ENCODE results near the gene CASKIN2.
"Not testable (repeated sequence)": the region's sequence is repeated elsewhere in the genome, so short reads cannot be mapped to it uniquely, and the experiment has no call there.

Gene CASKIN2

DNA sequence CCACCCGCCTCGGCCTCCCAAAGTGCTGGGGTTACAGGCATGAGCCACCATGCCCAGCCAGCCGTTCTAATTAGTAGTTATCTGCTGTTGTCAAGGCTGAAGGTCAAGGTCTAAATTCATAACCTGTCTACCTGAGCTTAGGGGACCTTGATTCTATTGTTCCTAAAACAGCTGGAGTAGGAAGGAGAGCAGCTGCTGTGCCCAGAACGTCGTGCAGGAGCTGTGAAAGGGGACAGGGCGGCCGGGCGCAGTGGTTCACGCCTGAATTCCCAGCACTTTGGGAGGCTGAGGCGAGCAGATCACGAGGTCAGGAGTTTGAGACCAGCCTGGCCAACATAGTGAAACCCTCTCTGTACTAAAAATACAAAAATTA is 37.9 kb downstream of the CASKIN2 start:
- not testable (repeated sequence) for H3K4me3 ChIP-seq (ENCODE audit: low read length); H3K4me1 ChIP-seq (ENCODE audit: control insufficient read depth, insufficient read depth, low read length); H3K27me3 ChIP-seq (ENCODE audit: control insufficient read depth, insufficient read depth, low read length); H3K9me3 ChIP-seq (ENCODE audit: control insufficient read depth, insufficient read depth, low read length); H3K36me3 ChIP-seq (ENCODE audit: control insufficient read depth, insufficient read depth, low read length); DNase-seq (ENCODE audit: low read depth, low spot score); H3K27ac ChIP-seq (ENCODE audit: low read length)
- no CpG with 5 or more reads among the region's 11 CpGs for WGBS (ENCODE audit: insufficient coverage, insufficient read length)

GRCh38 chr17:75476752-75477489 is 38.4 kb downstream of the CASKIN2 start:
- no CpG with 5 or more reads among the region's 11 CpGs for WGBS (ENCODE audit: insufficient coverage, insufficient read length)
- Histone ChIP-seq H3K27me3 (ENCODE audit: control insufficient read depth, insufficient read depth, low read length) (no peaks in the 10 kb centered on the region), H3K27ac (ENCODE audit: low read length) (no peak overlapping the region)

GRCh38 chr17:75476271-75476671 is 39.1 kb downstream of the CASKIN2 start:
- DNase-seq (ENCODE audit: low read depth, low spot score): no peak
- H3K36me3 ChIP-seq (ENCODE audit: control insufficient read depth, insufficient read depth, low read length): no peaks in the 10 kb centered on the region

More at GRCh38 chr17:75476752-75477489, 38.4 kb downstream of the CASKIN2 start:
- H3K4me3 ChIP-seq (ENCODE audit: low read length): no peak overlapping the region
- DNase-seq (ENCODE audit: low read depth, low spot score): no peak
- H3K4me1 ChIP-seq (ENCODE audit: control insufficient read depth, insufficient read depth, low read length): peaks cover 1% of the 10 kb centered on the region; the same call in 1 of the 2 replicates
- H3K9me3 ChIP-seq (ENCODE audit: control insufficient read depth, insufficient read depth, low read length): no peaks in the 10 kb centered on the region
- H3K36me3 ChIP-seq (ENCODE audit: control insufficient read depth, insufficient read depth, low read length): no peaks in the 10 kb centered on the region

DNA sequence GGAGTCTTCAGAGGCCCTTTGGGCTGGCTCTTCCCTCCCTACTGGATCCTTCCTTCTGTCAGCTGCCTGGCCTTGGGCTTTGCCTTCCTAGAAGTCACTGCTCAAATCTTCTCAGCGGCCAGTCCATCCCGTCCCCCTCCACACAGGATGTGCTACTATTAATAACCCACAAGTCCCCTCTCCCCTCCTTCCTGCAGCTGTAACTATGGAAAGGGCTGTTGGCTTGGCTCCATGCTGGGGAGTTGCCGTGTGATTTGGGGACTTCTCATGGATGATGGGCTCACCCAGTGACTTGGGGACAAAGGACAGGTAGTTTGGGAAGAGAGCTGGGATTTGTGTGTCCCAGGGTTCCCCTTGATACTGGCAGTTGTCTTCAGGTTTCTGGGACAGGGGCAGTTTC is 39.5 kb downstream of the CASKIN2 start:
- Histone ChIP-seq H3K9me3 (ENCODE audit: control insufficient read depth, insufficient read depth, low read length) (no peaks in the 10 kb centered on the region), H3K27me3 (ENCODE audit: control insufficient read depth, insufficient read depth, low read length) (no peaks in the 10 kb centered on the region), H3K4me3 (ENCODE audit: low read length) (no peak overlapping the region), H3K4me1 (ENCODE audit: control insufficient read depth, insufficient read depth, low read length) (peaks cover 1% of the 10 kb centered on the region; the same call in 1 of the 2 replicates), H3K36me3 (ENCODE audit: control insufficient read depth, insufficient read depth, low read length) (no peaks in the 10 kb centered on the region), H3K27ac (ENCODE audit: low read length) (no peak overlapping the region)
- WGBS (ENCODE audit: insufficient coverage, insufficient read length): no CpG with 5 or more reads among the region's 3 CpGs
- DNase-seq (ENCODE audit: low read depth, low spot score): no peak

More at GRCh38 chr17:75476271-75476671, 39.1 kb downstream of the CASKIN2 start:
- WGBS (ENCODE audit: insufficient coverage, insufficient read length): no CpG with 5 or more reads among the region's 8 CpGs
- Histone ChIP-seq H3K9me3 (ENCODE audit: control insufficient read depth, insufficient read depth, low read length) (no peaks in the 10 kb centered on the region), H3K4me1 (ENCODE audit: control insufficient read depth, insufficient read depth, low read length) (peaks cover 1% of the 10 kb centered on the region; the same call in 1 of the 2 replicates), H3K27ac (ENCODE audit: low read length) (no peak overlapping the region), H3K4me3 (ENCODE audit: low read length) (no peak overlapping the region), H3K27me3 (ENCODE audit: control insufficient read depth, insufficient read depth, low read length) (no peaks in the 10 kb centered on the region)

GRCh38 chr17:75475144-75475835 is 40.0 kb downstream of the CASKIN2 start:
- no CpG with 5 or more reads among the region's 13 CpGs for WGBS (ENCODE audit: insufficient coverage, insufficient read length)
- DNase-seq (ENCODE audit: low read depth, low spot score): no peak
- Histone ChIP-seq H3K4me3 (ENCODE audit: low read length) (no peak overlapping the region), H3K36me3 (ENCODE audit: control insufficient read depth, insufficient read depth, low read length) (no peaks in the 10 kb centered on the region), H3K27ac (ENCODE audit: low read length) (no peak overlapping the region), H3K9me3 (ENCODE audit: control insufficient read depth, insufficient read depth, low read length) (no peaks in the 10 kb centered on the region), H3K4me1 (ENCODE audit: control insufficient read depth, insufficient read depth, low read length) (peaks cover 1% of the 10 kb centered on the region; the same call in 1 of the 2 replicates), H3K27me3 (ENCODE audit: control insufficient read depth, insufficient read depth, low read length) (no peaks in the 10 kb centered on the region)

- Histone ChIP-seq H3K9me3 (ENCODE audit: control insufficient read depth, insufficient read depth, low read length) (no peaks in the 10 kb centered on the region), H3K4me3 (ENCODE audit: low read length) (no peak overlapping the region), H3K27ac (ENCODE audit: low read length) (no peak overlapping the region), H3K4me1 (ENCODE audit: control insufficient read depth, insufficient read depth, low read length) (peaks cover 1% of the 10 kb centered on the region; the same call in 1 of the 2 replicates), H3K36me3 (ENCODE audit: control insufficient read depth, insufficient read depth, low read length) (no peaks in the 10 kb centered on the region), H3K27me3 (ENCODE audit: control insufficient read depth, insufficient read depth, low read length) (no peaks in the 10 kb centered on the region)
- no peak for DNase-seq (ENCODE audit: low read depth, low spot score)
- no CpG with 5 or more reads among the region's 6 CpGs for WGBS (ENCODE audit: insufficient coverage, insufficient read length)
These were observed 40.6 kb downstream of the CASKIN2 start for GRCh38 chr17:75474736-75475135.

GRCh38 chr17:75473246-75473645 is 42.1 kb downstream of the CASKIN2 start:
- no peak overlapping the region for H3K4me3 ChIP-seq (ENCODE audit: low read length)
- WGBS (ENCODE audit: insufficient coverage, insufficient read length): no CpG with 5 or more reads among the region's 2 CpGs
- no peaks in the 10 kb centered on the region for H3K27me3 ChIP-seq (ENCODE audit: control insufficient read depth, insufficient read depth, low read length)

GRCh38 chr17:75472119-75472518 is 43.2 kb downstream of the CASKIN2 start:
- no peaks in the 10 kb centered on the region for H3K36me3 ChIP-seq (ENCODE audit: control insufficient read depth, insufficient read depth, low read length)
- whole genome bisulfite sequencing (ENCODE audit: insufficient coverage, insufficient read length): no CpG with 5 or more reads among the region's 4 CpGs
- H3K27ac ChIP-seq (ENCODE audit: low read length): no peak overlapping the region
- H3K4me1 ChIP-seq (ENCODE audit: control insufficient read depth, insufficient read depth, low read length): no peaks in the 10 kb centered on the region
- no peak overlapping the region for H3K4me3 ChIP-seq (ENCODE audit: low read length)
- no peaks in the 10 kb centered on the region for H3K27me3 ChIP-seq (ENCODE audit: control insufficient read depth, insufficient read depth, low read length)
- DNase-seq (ENCODE audit: low read depth, low spot score): no peak
- H3K9me3 ChIP-seq (ENCODE audit: control insufficient read depth, insufficient read depth, low read length): no peaks in the 10 kb centered on the region

More at GRCh38 chr17:75473246-75473645, 42.1 kb downstream of the CASKIN2 start:
- no peaks in the 10 kb centered on the region for H3K9me3 ChIP-seq (ENCODE audit: control insufficient read depth, insufficient read depth, low read length)
- H3K27ac ChIP-seq (ENCODE audit: low read length): no peak overlapping the region
- DNase-seq (ENCODE audit: low read depth, low spot score): no peak
- H3K36me3 ChIP-seq (ENCODE audit: control insufficient read depth, insufficient read depth, low read length): no peaks in the 10 kb centered on the region
- H3K4me1 ChIP-seq (ENCODE audit: control insufficient read depth, insufficient read depth, low read length): no peaks in the 10 kb centered on the region

DNA sequence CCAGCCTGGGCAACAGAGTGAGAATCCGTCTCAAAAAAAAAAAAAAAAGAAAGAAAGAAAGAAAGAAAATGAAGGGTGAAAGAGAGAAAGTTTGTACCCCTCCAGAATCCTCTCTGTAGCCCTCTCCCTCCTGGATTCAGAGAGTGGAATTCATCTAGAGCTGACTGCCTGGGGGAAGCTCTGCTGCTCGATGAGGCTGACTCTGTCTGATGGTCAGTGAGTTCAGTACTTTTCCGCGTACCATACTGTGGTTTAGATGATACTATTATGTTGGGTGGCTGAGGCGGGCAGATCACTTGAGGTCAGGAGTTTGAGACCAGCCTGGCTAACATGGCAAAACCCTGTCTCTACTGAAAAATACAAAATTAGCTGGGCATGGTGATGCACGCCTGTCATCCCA is 44.1 kb downstream of the CASKIN2 start:
- Histone ChIP-seq H3K4me3 (ENCODE audit: low read length) (no peak overlapping the region), H3K27me3 (ENCODE audit: control insufficient read depth, insufficient read depth, low read length) (no peaks in the 10 kb centered on the region), H3K9me3 (ENCODE audit: control insufficient read depth, insufficient read depth, low read length) (no peaks in the 10 kb centered on the region), H3K27ac (ENCODE audit: low read length) (no peak overlapping the region), H3K36me3 (ENCODE audit: control insufficient read depth, insufficient read depth, low read length) (no peaks in the 10 kb centered on the region), H3K4me1 (ENCODE audit: control insufficient read depth, insufficient read depth, low read length) (no peaks in the 10 kb centered on the region)
- WGBS (ENCODE audit: insufficient coverage, insufficient read length): no CpG with 5 or more reads among the region's 6 CpGs
- DNase-seq (ENCODE audit: low read depth, low spot score): no peak

- H3K27ac ChIP-seq (ENCODE audit: low read length): no peak overlapping the region
- WGBS (ENCODE audit: insufficient coverage, insufficient read length): no CpG with 5 or more reads among the region's 13 CpGs
- H3K9me3 ChIP-seq (ENCODE audit: control insufficient read depth, insufficient read depth, low read length): no peaks in the 10 kb centered on the region
These were observed 46.5 kb downstream of the CASKIN2 start for GRCh38 chr17:75468779-75469373.

More at GRCh38 chr17:75468779-75469373, 46.5 kb downstream of the CASKIN2 start:
- no peaks in the 10 kb centered on the region for H3K4me1 ChIP-seq (ENCODE audit: control insufficient read depth, insufficient read depth, low read length)
- no peak for DNase-seq (ENCODE audit: low read depth, low spot score)
- no peaks in the 10 kb centered on the region for H3K27me3 ChIP-seq (ENCODE audit: control insufficient read depth, insufficient read depth, low read length)
- no peak overlapping the region for H3K4me3 ChIP-seq (ENCODE audit: low read length)
- H3K36me3 ChIP-seq (ENCODE audit: control insufficient read depth, insufficient read depth, low read length): no peaks in the 10 kb centered on the region

Data from iPS DF 6.9 (cell line).